ENCODE data around the gene GALK1. TPM values are rescaled to one million over a fixed set of nuclear protein-coding genes. Genes with fewer than 3 reads are reported as not detected.

The GALK1 gene
- total RNA-seq, 4 donors from 2014 or later: 15.9 to 51.5 (median 28.5) TPM

DNA sequence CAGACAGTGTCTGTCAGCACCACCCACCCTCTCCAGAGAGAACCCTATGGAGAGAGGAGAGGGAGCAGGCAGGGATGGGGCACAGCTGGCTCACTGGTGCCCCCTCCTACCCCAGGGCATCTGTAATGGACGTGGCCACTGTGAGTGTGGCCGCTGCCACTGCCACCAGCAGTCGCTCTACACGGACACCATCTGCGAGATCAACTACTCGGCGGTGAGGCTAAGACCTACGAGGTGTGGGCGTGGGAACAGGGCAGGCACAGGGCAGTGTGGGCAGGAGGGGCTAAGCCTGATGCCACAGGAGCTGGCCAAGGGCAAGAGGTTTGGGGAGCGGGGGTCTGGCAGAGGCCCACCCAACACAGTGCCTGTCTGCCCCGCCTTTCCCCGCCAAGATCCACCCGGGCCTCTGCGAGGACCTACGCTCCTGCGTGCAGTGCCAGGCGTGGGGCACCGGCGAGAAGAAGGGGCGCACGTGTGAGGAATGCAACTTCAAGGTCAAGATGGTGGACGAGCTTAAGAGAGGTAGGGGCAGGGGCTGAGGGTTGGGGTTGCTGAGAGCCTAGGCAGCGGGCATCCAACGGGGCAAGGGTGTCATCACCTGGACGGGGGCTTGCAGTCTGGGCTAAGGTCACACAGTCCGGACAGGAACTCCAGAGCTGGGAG lies 28.7 kb downstream of the GALK1 start:
- DNase-seq (ENCODE audit: low spot score) (no peak), ATAC-seq (ENCODE audit: low FRiP score) (no peak)
- TF ChIP-seq, protein P1, sequence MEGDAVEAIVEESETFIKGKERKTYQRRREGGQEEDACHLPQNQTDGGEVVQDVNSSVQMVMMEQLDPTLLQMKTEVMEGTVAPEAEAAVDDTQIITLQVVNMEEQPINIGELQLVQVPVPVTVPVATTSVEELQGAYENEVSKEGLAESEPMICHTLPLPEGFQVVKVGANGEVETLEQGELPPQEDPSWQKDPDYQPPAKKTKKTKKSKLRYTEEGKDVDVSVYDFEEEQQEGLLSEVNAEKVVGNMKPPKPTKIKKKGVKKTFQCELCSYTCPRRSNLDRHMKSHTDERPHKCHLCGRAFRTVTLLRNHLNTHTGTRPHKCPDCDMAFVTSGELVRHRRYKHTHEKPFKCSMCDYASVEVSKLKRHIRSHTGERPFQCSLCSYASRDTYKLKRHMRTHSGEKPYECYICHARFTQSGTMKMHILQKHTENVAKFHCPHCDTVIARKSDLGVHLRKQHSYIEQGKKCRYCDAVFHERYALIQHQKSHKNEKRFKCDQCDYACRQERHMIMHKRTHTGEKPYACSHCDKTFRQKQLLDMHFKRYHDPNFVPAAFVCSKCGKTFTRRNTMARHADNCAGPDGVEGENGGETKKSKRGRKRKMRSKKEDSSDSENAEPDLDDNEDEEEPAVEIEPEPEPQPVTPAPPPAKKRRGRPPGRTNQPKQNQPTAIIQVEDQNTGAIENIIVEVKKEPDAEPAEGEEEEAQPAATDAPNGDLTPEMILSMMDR (IDR thresholded peaks at IDR 0.05): no peak

DNA sequence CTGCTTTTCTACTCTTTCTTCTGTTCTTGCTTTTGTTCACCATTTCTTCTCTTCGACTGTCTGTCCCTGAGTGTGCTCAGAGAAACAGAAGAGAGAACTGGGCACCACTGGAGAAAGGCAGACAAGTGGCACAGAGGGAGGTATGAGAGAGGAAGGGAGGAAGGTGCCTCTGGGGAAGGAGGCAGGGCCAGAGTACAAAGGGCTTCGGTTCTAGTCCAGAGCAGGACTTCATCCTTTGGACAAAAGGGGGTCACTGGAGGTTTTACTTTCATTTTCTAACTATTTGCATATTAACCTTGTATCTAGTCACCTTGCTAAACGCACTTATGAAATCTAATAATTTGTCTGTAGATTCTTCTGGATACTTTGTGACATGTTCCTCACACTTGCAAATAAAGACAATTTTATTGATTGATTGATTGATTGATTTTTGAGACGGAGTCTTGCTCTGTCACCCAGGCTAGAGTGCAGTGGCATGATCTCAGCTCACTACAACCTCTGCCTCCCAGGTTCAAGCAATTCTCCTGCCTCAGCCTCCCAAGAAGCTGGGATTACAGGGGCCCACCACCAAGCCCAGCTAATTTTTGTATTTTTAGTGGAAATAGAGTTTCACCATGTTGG lies 30.2 kb downstream of the GALK1 start:
- ATAC-seq (ENCODE audit: low FRiP score): no peak
- DNase-seq (ENCODE audit: low spot score): no peak
- TF ChIP-seq, protein P1 (IDR thresholded peaks at IDR 0.05): no peak

DNA sequence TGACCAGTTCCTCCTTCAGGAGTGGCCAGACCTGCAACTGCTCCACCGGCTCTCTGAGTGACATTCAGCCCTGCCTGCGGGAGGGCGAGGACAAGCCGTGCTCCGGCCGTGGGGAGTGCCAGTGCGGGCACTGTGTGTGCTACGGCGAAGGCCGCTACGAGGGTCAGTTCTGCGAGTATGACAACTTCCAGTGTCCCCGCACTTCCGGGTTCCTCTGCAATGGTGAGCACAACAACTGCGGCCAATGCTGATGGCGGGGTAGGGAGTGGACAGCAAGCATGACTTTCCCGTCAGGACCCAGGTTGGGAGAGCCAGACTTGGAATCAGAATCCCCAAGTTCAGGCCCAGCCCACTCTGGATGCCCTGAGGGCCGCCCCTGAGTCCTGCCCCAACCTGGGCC lies 31.5 kb downstream of the GALK1 start:
- DNase-seq (ENCODE audit: low spot score) (no peak), ATAC-seq (ENCODE audit: low FRiP score) (no peak)
- TF ChIP-seq, protein P1 (IDR thresholded peaks at IDR 0.05): no peak

DNA sequence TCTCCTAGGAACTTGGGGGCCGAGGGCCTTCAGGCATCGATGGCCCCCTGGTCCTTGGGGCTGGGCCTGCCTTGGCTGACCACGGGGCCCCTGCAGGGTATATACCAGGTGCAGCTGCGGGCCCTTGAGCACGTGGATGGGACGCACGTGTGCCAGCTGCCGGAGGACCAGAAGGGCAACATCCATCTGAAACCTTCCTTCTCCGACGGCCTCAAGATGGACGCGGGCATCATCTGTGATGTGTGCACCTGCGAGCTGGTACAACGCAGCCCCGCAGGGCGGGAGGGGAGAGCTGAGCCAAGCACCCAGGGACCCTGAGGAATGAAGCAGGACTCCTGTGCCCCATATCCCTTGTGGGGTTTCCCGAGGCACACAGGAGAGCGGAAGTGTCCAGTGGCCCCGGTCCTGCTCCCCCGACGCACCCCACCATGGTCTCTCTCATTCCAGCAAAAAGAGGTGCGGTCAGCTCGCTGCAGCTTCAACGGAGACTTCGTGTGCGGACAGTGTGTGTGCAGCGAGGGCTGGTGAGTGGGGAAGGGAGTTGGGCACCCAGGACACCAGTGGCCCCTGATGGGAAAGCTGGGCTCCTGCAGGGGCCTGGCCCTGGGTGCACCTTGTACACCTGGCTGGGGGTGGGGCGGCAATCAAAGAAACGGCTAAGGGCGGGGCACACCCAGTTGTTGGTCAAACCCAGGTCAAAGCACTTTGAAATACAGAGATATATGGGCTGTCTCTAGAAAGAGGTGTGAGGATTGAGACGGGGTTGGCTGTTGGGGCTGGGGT lies 33.1 kb downstream of the GALK1 start:
- no peak for DNase-seq (ENCODE audit: low spot score)
- no peak for ATAC-seq (ENCODE audit: low FRiP score)
- TF ChIP-seq, protein P1 (IDR thresholded peaks at IDR 0.05): no peak

DNA sequence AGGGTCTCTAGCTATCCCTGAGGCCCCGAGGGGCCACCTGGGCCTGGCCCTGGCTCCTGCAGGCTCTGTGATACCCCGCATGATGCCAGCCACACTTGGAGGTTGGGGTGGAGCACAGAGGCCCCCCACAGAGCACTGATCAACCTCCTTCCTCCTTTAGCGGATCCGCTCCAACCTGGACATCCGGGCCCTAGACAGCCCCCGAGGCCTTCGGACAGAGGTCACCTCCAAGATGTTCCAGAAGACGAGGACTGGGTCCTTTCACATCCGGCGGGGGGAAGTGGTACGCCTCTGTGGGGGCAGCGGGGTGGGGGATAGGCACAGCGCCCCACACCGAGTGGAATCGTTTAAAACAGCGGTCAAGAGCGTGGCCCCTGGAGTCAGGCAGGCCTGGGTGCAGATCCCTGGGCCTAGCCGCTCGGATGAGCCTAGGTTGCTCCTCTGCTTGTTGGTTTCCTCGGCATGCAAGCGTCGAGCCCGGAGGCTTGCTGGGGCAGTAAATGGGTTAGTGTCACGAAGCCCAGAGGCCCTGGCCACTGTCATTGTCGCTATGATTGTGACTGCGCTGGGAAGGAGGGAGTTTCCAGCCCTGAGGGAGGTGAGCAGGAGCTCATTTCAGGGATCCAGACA lies 33.8 kb downstream of the GALK1 start:
- DNase-seq (ENCODE audit: low spot score): no peak
- TF ChIP-seq, protein P1 (IDR thresholded peaks at IDR 0.05): no peak
- no peak for ATAC-seq (ENCODE audit: low FRiP score)

DNA sequence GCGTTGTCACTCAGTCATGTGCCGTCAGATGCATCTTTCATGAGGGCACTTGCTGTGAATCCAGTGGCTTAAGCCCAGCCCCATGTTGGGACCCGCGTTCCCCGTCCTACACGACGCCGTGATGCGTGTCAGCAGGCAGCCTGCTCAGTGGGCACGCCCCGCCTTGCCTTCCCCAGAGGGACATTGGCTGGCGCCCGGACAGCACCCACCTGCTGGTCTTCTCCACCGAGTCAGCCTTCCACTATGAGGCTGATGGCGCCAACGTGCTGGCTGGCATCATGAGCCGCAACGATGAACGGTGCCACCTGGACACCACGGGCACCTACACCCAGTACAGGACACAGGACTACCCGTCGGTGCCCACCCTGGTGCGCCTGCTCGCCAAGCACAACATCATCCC lies 34.9 kb downstream of the GALK1 start:
- no peak for ATAC-seq (ENCODE audit: low FRiP score)
- DNase-seq (ENCODE audit: low spot score): no peak
- TF ChIP-seq, protein P1 (IDR thresholded peaks at IDR 0.05): no peak
